Activated CD4-positive, alpha-beta memory T cell treated with anti-CD3 and anti-CD28 coated beads for 36 hours (primary cell): ENCODE results near the gene HSPB1. TPM values are rescaled to one million over a fixed set of nuclear protein-coding genes. Genes with fewer than 3 reads are reported as not detected.

Experiments used
- CTCF ChIA-PET: fragments of 350-600 bp; sonication (Branson Sonifier 250); formaldehyde crosslinking; loops from one replicate; lab custom pipeline; 2021; ENCODE audit warnings: antibody characterized with exemption, inconsistent platforms; lab: Charles Lee
- POLR2A ChIA-PET: fragments of 350-600 bp; sonication (Branson Sonifier 250); formaldehyde crosslinking; loops from one replicate; lab custom pipeline; 2021; ENCODE audit warnings: antibody characterized with exemption; lab: Charles Lee
- DNase-seq: peaks from one replicate; pipeline ENCODE4 v3.0.0-alpha.2; 2020
- H3K27ac Mint-ChIP-seq: one replicate; pipeline ENCODE4 v1.8.0; 2021; ENCODE audit warnings: mixed read lengths
- H3K27me3 Mint-ChIP-seq: one replicate; pipeline ENCODE4 v1.8.0; 2021; ENCODE audit warnings: mixed read lengths
- H3K36me3 Mint-ChIP-seq: one replicate; pipeline ENCODE4 v1.8.0; 2021; ENCODE audit warnings: mixed read lengths
- H3K4me1 Mint-ChIP-seq: one replicate; pipeline ENCODE4 v1.8.0; 2021; ENCODE audit warnings: low read depth, mixed read lengths
- H3K4me3 Mint-ChIP-seq: one replicate; pipeline ENCODE4 v1.8.0; 2021; ENCODE audit warnings: mild to moderate bottlenecking, mixed read lengths
- H3K9me3 Mint-ChIP-seq: one replicate; pipeline ENCODE4 v1.8.0; 2021; ENCODE audit warnings: mixed read lengths
- intact Hi-C: fragments of 100-400 bp; cut with micrococcal nuclease; formaldehyde crosslinking; loops from one replicate; pipeline ENCODE4 v1.15.1; 2023
- total RNA-seq, 2 experiments: library from RNA; stranded (reverse); gene quantifications; one replicate each; pipeline ENCODE4 v1.2.3, GENCODE V29; 2021

HSPB1 gene
- 100 to 1,000 TPM; 119 to 127 TPM for total RNA-seq

DNA sequence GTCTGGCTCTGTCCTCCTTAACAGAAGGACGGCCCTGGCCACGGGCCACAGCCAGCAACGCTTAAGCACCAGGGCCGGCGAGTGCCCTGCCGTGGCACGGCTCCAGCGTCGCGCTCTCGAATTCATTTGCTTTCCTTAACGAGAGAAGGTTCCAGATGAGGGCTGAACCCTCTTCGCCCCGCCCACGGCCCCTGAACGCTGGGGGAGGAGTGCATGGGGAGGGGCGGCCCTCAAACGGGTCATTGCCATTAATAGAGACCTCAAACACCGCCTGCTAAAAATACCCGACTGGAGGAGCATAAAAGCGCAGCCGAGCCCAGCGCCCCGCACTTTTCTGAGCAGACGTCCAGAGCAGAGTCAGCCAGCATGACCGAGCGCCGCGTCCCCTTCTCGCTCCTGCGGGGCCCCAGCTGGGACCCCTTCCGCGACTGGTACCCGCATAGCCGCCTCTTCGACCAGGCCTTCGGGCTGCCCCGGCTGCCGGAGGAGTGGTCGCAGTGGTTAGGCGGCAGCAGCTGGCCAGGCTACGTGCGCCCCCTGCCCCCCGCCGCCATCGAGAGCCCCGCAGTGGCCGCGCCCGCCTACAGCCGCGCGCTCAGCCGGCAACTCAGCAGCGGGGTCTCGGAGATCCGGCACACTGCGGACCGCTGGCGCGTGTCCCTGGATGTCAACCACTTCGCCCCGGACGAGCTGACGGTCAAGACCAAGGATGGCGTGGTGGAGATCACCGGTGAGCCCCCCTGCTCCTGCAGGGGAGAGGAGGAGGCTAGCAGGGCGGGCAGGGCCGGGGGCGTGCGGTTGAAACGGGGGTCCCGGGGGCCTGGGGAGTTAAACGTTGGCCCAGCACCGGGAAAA is at the start of gene HSPB1:
TSS of gene HSPB1 (plus strand) at position 327 of the 855 bp plus-strand sequence. CDS start at position 367, 40 bp downstream.
- DNase-seq = peak; percentile 81
- peaks cover 12% of the 10 kb centered on the region for H3K4me1 Mint-ChIP-seq

DNA sequence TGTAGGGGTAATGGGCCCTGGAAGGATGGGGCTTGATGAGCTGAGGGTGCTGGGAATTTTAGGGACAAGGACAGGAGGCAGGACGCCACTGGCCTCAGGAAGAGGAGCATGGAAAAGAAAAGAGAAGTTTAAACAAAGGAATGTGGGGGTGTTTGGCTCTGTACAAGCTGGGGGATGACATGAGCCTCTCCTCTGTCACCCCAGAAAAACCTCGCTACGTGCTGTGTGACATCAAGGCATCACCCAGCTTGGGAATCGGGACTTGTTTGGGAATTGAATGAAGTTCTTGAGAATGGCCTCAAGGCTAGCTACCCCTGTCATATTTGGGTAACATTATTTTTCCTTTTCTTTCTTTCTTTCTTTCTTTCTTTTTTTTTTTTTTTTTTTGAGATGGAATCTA is 47.7 kb upstream of the HSPB1 start:
- Mint-ChIP-seq H3K36me3 (no peaks in the 10 kb centered on the region), H3K4me1 (no peaks in the 10 kb centered on the region), H3K27me3 (peaks cover 14% of the 10 kb centered on the region), H3K27ac (no peak overlapping the region), H3K4me3 (no peak overlapping the region), H3K9me3 (no peaks in the 10 kb centered on the region)
- intact Hi-C loops = no loop called here
- POLR2A ChIA-PET = no interaction called here
- no peak for DNase-seq
- CTCF ChIA-PET = interaction anchor here (1.5 kb wide), 1 partner anchor 59 kb away, joined by 6 read pairs; no protein-coding TSS in a partner anchor

More for the DNA sequence above, at the start of gene HSPB1:
- Mint-ChIP-seq H3K36me3 (no peaks in the 10 kb centered on the region), H3K27ac (peak within 1 kb of the TSS; percentile 81), H3K27me3 (peaks cover 3% of the 10 kb centered on the region), H3K4me3 (peak within 1 kb of the TSS; percentile 83), H3K9me3 (no peaks in the 10 kb centered on the region)
- intact Hi-C loops = loop anchor here (1.0 kb wide), 3 partner anchors 11 to 16 kb away; no protein-coding TSS in a partner anchor
- POLR2A ChIA-PET = interaction anchor here (1.0 to 1.7 kb wide), 3 partner anchors 11 to 56 kb away, joined by 3 to 7 read pairs (median 3); partner anchors contain the start of gene YWHAG
- CTCF ChIA-PET = interaction anchor here (0.6 to 2.8 kb wide), 8 partner anchors 8 to 423 kb away, joined by 3 to 12 read pairs (median 4); no protein-coding TSS in a partner anchor

DNA sequence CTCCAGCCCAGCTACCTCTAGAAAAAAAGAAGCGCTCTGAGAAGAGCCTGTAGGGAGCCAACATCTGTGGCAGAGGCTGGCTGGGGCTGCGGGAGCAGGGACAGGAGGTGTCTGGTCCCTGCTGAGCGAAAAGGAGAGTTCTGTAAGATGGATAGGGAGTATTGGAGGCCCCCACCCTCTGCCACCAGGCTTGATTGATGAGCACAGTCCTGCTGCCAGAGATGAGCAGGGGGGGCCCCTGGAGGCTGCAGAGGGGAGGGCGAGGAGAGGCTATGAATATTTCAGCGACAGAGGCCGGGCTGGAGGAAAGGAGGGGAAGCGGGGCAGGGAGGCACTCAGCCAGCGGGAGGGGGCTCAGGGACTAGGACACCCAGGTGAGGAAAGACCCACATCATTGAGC is 44.5 kb upstream of the HSPB1 start:
- Mint-ChIP-seq H3K9me3 (no peaks in the 10 kb centered on the region), H3K36me3 (no peaks in the 10 kb centered on the region), H3K4me3 (no peak overlapping the region), H3K4me1 (no peaks in the 10 kb centered on the region), H3K27me3 (peaks cover 22% of the 10 kb centered on the region), H3K27ac (no peak overlapping the region)
- no peak for DNase-seq
- CTCF ChIA-PET = interaction anchor here (0.7 kb wide), 1 partner anchor 119 kb away, joined by 3 read pairs; no protein-coding TSS in a partner anchor
- POLR2A ChIA-PET = no interaction called here
- intact Hi-C loops = no loop called here

DNA sequence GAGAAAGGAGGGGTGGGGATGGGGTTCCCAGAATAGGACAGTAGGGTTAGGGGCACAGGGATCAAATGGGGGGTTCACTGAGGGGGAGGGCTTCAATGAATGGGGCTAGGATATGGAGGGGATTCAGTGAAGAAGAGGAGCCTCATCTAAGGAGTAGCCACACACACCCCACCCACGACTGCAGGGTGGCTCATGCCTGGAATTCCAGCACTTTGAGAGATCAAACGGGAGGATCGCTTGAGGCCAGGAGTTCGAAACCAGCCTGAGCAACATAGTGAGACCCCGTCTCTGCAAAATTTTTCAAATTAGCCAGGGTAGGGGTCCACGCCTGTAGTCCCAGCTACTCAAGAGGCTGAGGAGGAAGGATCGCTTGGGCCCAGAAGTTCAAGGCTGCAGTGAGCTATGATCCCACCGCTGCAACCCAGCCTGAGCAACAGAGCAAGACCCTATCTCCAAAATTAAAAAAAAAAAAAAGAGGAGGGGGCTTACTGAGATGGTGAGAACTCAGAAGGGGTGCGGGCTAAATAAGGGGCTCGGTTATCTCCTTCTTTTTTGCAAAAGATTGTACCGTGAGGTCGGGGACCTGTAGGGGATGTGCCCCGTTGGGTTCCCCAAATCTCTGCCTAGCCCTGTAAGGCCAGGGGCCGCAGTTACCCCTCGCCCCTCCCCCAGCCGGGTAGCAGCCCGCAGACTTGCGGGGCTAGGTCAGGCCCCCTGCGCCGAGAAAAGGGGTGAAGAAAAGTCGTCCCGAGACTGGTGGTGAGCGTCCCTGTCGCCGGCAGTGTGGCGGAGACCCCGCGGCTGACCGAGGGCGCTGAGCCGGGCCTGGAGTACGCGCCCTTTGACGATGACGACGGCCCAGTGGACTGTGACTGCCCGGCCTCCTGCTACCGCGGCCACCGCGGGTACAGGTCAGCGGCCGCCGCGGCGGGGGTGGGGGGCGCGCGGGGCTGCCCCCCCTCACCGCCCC is 43.1 kb upstream of the HSPB1 start:
- Mint-ChIP-seq H3K27me3 (peaks cover 22% of the 10 kb centered on the region), H3K4me1 (no peaks in the 10 kb centered on the region), H3K9me3 (no peaks in the 10 kb centered on the region), H3K36me3 (no peaks in the 10 kb centered on the region), H3K4me3 (no peak overlapping the region), H3K27ac (no peak overlapping the region)
- ChIA-PET POLR2A (no interaction called here), CTCF (interaction anchor here (0.6 to 5.0 kb wide), 2 partner anchors 82 to 230 kb away, joined by 3 to 48 read pairs; no protein-coding TSS in a partner anchor)
- DNase-seq = no peak
- intact Hi-C loops = loop anchor here (1.0 kb wide), 1 partner anchor 24 kb away; no protein-coding TSS in a partner anchor

DNA sequence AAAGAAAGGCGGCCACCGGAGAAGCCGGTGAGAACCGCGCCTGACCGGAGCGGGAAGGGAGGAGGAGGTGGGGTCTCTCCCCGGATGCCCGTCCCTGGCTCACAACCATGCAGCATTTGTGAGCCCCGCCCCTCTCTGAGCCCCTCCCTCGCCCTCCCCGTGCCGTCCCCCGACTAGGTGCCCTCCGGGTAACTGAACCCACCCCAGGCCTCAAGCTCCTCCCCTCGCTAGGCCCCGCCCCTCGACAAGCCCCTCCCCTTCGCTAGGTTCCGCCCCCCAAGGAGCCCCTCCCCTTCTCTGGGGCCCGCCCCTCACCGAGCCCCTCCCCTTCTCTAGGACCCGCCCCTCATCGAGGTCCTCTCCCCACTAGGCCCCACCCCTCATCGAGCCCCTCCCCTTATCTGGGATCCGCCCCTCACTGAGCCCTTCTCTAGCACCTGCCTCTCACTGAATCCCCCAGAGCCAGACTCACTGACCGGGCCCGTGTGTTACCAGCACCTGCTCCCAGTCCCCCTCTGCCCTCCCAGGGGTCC is 42.2 kb upstream of the HSPB1 start:
- Mint-ChIP-seq H3K27me3 (peaks cover 22% of the 10 kb centered on the region), H3K4me1 (no peaks in the 10 kb centered on the region), H3K36me3 (no peaks in the 10 kb centered on the region), H3K9me3 (no peaks in the 10 kb centered on the region), H3K27ac (no peak overlapping the region), H3K4me3 (no peak overlapping the region)
- ChIA-PET CTCF (interaction anchor here (5.0 kb wide), 1 partner anchor 83 kb away, joined by 48 read pairs; no protein-coding TSS in a partner anchor), POLR2A (no interaction called here)
- intact Hi-C loops = loop anchor here (1.0 kb wide), 1 partner anchor 25 kb away; no protein-coding TSS in a partner anchor
- peak; percentile 62 for DNase-seq

DNA sequence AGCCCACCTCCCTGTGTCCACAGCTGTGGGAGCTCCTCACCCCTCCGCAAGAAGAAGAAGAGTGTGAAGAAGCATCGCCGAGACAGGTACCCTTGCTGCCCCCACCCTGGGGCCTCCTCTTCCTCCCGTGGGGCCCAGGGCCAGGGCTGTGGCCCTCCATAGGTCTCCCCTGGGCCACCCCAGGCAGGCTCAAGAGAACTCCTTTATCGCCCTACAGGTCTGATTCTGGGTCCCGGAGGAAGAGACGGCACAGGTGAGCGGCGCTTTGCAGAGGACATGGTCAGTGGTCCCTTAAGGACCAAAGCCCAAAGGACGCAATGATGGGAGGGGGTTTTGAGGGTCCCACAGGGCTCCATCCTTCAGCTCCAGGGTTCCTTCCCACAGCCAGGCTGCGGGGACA is 41.1 kb upstream of the HSPB1 start:
- no peak overlapping the region for H3K4me3 Mint-ChIP-seq
- POLR2A ChIA-PET = no interaction called here
- intact Hi-C loops = no loop called here

DNA sequence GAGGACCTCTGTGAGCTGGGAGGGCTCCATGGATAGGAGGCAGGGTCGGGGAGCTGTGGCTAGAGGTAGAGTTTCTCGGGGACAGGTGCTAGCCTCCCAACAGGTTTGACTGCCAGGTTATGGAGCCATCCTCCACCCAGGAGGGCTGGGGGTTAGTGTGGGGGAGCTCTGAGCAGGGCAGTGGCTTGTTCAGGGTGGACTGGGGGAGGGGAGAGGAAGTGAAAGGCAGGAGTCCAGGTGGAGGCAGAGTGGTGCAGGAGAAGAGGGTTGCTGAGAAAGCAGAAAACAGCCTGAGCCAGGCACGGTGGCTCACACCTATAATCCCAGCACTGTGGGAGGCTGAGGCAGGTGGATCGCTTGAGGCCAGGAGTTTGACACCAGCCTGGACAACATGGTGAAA is 40.5 kb upstream of the HSPB1 start:
- Mint-ChIP-seq H3K27me3 (peaks cover 25% of the 10 kb centered on the region), H3K4me1 (no peaks in the 10 kb centered on the region), H3K27ac (no peak overlapping the region), H3K4me3 (no peak overlapping the region), H3K9me3 (no peaks in the 10 kb centered on the region), H3K36me3 (no peaks in the 10 kb centered on the region)
- DNase-seq = no peak
- ChIA-PET CTCF (interaction anchor here (0.7 to 5.0 kb wide), 8 partner anchors 9 to 213 kb away, joined by 3 to 48 read pairs (median 8); partner anchors contain the start of gene MDH2), POLR2A (interaction anchor here (0.7 kb wide), 1 partner anchor 26 kb away, joined by 3 read pairs; no protein-coding TSS in a partner anchor)
- intact Hi-C loops = loop anchor here (2.0 kb wide), 1 partner anchor 93 kb away; no protein-coding TSS in a partner anchor

More for the DNA sequence above, 41.1 kb upstream of the HSPB1 start:
- H3K9me3 Mint-ChIP-seq = no peaks in the 10 kb centered on the region
- H3K27ac Mint-ChIP-seq = no peak overlapping the region
- no peaks in the 10 kb centered on the region for H3K36me3 Mint-ChIP-seq
- DNase-seq = no peak
- peaks cover 23% of the 10 kb centered on the region for H3K27me3 Mint-ChIP-seq
- CTCF ChIA-PET = interaction anchor here (0.7 to 5.0 kb wide), 3 partner anchors 9 to 84 kb away, joined by 3 to 48 read pairs (median 3); no protein-coding TSS in a partner anchor
- H3K4me1 Mint-ChIP-seq = no peaks in the 10 kb centered on the region

DNA sequence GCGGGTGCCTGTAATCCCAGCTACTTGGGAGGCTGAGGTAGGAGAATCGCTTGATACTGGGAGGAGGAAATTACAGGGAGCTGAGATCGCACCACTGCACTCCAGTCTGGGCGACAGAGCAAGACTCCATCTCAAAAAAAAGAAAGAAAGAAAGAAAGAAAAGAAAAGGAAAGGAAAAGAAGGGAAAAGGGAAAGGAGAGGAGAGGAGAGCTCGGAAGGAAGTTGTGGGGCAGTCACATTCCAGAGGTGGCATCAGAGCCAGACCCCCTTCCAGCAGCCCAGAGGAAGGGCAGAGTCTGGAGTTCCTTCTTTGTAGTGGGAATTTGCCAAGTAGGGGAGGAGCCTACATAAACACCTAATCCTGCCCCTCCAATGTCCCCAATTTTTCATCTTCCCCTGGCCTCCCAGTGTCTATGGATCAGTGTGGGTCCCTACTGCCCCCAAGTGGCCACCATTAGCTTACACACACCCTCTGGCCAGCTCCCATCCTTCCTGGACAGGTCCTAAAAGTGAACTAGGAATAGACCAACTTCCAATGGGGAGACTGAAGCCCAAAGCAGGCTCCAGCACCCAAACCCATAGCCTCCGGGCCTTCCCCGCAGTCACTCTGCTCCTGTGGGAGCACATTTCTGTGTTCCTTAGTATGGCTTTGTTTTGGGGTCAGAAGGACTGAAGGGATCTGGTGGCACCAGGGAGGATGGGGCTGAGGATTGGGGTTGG is 39.6 kb upstream of the HSPB1 start:
- peak; percentile 54 for DNase-seq
- no peaks in the 10 kb centered on the region for H3K36me3 Mint-ChIP-seq
- no peaks in the 10 kb centered on the region for H3K9me3 Mint-ChIP-seq
- H3K27ac Mint-ChIP-seq = no peak overlapping the region
- ChIA-PET CTCF (interaction anchor here (0.6 to 5.0 kb wide), 15 partner anchors 11 to 243 kb away, joined by 3 to 48 read pairs (median 4); partner anchors contain the start of genes HSPB1 and MDH2), POLR2A (interaction anchor here (0.6 to 0.7 kb wide), 2 partner anchors 25 to 169 kb away, joined by 3 read pairs; no protein-coding TSS in a partner anchor)
- H3K4me1 Mint-ChIP-seq = peaks cover under 1% of the 10 kb centered on the region
- no peak overlapping the region for H3K4me3 Mint-ChIP-seq
- intact Hi-C loops = loop anchor here (1.0 to 2.0 kb wide), 2 partner anchors 85 to 94 kb away; no protein-coding TSS in a partner anchor
- H3K27me3 Mint-ChIP-seq = peaks cover 24% of the 10 kb centered on the region

DNA sequence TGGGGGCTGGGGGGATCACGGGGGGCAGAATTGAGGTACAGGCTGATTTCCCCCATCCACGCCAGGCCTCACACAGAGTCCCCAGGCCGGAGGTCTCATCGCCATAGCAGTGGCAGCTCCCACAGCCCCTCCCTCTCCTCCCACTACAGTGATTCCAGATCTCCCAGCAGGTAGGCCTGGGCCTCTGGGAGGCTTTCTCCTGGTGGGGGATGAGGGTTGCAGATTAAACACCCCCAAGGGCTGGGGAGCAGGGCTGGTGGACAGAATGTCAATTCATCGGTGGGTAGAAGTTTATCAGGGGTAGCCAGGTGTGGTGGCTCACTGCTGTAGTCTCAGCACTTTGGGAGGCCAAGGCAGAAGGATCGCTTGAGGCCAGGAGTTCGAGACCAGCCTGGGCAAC is 37.2 kb upstream of the HSPB1 start:
- Mint-ChIP-seq H3K4me1 (peaks cover 5% of the 10 kb centered on the region), H3K27ac (no peak overlapping the region), H3K9me3 (no peaks in the 10 kb centered on the region), H3K4me3 (no peak overlapping the region), H3K27me3 (peaks cover 30% of the 10 kb centered on the region), H3K36me3 (no peaks in the 10 kb centered on the region)
- no peak for DNase-seq
- CTCF ChIA-PET = interaction anchor here (1.2 kb wide), 1 partner anchor 47 kb away, joined by 3 read pairs; no protein-coding TSS in a partner anchor
- intact Hi-C loops = loop anchor here (1.0 kb wide), 1 partner anchor 49 kb away; no protein-coding TSS in a partner anchor
- POLR2A ChIA-PET = no interaction called here

DNA sequence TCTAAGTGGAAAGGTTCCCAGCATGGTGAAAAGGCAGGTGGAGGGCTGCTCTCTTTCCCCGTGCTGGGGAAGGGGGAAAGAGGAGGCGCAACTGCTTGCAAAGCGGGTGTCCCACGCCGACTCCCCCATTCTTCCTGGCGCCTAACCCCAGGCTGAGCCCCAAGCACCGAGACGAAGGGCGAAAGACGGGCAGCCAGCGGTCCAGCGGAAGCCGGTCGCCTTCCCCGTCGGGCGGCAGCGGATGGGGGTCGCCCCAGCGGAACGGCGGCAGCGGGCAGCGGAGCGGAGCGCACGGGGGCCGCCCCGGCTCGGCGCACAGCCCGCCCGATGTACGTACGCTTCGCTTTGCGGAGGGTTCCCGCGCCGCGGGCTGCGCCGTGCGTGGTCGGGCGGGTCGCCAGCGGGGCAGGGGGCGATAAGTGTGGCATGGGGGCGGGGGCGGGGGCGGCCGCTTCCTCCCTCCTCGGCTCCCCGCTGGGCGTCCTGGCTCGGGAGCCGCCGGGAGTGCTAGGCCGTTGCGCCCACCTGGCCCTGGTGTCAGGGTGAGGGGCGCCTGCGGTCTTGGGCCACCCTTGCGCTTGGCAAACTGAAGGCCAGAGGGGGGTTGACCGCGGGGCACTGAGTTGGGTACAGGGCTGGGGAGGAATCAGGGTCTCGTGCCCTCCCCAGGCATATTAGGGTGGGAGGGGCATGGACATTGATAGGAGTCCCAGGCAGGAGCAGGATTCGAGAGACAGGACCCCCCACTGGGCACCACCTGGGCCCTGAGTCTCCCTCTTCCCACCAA is 35.2 kb upstream of the HSPB1 start:
- H3K36me3 Mint-ChIP-seq = no peaks in the 10 kb centered on the region
- H3K27me3 Mint-ChIP-seq = peaks cover 22% of the 10 kb centered on the region
- POLR2A ChIA-PET = no interaction called here
- no peaks in the 10 kb centered on the region for H3K9me3 Mint-ChIP-seq
- H3K4me1 Mint-ChIP-seq = peaks cover 5% of the 10 kb centered on the region
- DNase-seq = no peak
- CTCF ChIA-PET = no interaction called here
- H3K4me3 Mint-ChIP-seq = peak overlapping the region; percentile 20
- intact Hi-C loops = no loop called here
- H3K27ac Mint-ChIP-seq = no peak overlapping the region
